NCI-H226 (cell line): ENCODE data around the gene PEX7.
"Not testable (repeated sequence)": the region's sequence is repeated elsewhere in the genome, so short reads cannot be mapped to it uniquely, and the experiment has no call there.

Source experiments
- DNase-seq: peaks from one replicate; pipeline ENCODE4 v3.0.0-alpha.2; 2015

Gene PEX7

DNA sequence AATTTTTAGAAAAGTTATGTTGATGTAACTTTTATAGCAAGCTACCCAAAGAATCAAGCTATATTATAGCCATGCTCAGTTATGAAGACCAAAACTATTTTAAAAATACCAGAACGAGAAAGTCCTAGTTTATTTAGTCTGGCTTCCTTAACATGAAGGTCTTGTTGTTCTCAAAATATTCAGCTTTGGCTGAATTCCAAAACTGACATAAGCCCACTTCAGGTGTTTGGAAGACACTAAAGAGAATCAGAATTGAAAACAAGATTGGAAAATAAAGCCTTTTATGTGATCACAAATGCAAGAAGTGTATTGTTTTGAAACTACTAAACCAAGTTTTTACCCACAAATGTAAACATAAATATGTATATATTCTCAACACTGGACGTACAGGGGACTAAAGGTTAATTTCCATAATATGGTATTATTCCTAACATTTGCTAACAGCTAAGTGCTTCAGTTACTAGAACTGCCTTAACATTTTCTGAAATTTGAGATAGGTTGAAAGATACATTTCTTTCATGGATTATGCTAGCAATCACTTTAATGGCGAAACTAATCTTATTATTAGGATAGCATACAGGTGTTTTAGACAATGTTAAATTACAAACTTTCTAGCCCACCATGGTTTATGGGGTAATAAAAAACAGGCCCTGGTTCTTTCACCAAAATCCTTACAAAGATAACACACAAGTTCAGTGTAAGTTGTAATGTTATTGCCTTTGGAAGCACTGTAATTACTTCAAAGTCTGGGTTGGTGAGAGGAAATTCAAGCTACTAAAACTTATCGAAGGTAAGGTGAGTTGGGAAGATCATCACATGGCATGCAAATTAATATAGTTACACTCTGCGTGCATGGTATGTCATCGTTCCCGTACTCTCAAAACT lies 31.7 kb upstream of the PEX7 start:
- no peak for DNase-seq

DNA sequence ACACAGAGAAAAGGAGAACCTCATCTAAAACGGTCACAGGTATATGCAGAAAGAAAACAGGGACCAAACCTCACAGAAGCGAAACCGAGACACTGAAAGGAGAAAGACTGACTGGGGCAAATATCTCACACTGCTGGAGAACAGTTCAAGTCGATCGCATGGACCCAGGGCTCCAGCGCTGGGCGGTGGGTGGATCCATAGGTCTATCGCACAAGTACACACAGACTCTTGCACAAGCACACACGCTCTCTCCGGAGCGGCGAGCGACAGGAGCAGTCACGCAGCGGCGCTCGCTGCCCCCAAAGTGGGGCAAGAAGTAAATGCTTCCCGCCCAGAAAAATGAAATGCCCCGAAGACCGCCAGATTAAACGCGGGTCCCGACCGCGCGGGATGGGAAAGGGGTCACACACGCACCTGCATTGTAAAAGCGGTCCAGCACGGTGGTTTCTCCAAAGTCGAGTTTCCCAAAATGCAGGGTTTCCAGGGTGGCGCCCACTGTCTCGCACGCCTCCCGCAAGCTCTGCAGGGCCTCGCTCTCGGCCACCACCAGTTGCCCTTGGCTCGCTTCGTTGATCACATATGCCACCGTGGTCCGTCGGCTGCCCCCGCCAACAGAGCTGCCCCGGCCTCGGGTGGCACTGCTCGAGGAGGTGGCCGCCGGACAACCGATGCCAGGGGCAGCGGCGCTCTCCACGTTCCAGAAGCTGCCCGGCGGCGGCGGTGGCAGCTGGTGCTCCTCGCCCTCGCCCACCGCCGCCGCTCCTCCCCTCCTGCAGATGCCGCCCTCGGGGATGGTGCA lies 30.9 kb upstream of the PEX7 start:
- DNase-seq: peak; percentile 24

DNA sequence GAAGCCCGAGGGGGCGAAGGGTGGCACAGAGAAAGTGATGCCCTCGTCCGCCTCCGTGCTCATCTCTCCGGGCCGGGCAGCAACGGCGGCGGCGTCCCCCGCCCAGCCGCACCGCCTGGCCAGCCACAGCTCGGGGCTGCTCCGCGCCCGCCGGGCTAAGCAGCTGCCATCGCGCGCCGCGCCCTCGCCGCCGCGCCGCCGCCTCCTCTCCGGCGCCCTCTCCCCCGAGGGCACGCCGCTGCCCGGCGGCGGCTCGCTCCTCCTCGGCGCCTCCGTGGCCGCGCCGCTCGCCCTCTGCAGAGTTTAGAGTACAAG lies 30.3 kb upstream of the PEX7 start:
- no peak for DNase-seq

DNA sequence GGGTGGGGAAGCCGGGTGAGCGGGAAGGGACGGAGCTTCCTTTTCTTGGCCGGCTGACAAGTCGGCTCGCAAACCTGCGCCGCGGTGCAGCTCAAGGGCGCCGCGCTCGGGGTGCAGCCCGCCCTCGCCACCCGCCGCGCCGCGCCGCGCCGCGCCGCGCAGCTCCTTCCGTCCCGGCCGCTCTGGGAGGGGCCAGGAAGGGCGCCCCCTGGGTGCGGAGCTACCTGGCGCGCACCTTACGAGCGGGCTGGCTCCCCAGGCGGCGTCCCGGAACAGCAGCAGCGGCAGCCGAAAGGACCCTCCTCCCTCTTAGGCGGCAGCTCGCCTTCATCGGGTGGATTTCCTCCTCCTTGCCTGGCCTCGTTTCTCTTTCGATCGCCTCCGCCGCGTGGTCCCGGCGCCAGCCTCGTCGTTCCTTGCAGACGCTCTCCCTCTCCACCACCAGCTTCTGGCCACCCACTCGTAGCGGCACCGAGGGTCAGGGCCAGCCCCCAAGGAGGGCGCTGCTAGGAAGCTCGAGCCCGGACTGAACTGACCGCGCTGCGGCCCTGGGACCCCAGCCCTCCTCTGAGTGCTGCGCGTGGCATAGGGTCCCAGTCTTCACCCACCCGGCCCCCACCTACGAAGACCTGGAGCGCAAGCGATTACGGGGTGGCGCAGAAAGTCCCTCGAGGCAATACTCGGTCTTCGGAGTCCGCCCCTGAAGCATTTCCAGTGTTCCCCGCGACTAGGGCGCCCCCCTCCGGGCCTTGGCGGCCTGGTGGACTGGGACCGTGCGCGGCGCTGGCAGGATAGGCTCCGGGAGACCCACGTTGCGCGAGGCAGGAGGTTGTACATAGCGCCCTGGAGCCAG lies 29.8 kb upstream of the PEX7 start, which contains the start of gene MAP3K5:
Gene MAP3K5, minus strand, starts transcription at position 68 of the 853 bp plus-strand sequence. CDS start 320 bp downstream, outside the sequence.
- peak; percentile 88 for DNase-seq

DNA sequence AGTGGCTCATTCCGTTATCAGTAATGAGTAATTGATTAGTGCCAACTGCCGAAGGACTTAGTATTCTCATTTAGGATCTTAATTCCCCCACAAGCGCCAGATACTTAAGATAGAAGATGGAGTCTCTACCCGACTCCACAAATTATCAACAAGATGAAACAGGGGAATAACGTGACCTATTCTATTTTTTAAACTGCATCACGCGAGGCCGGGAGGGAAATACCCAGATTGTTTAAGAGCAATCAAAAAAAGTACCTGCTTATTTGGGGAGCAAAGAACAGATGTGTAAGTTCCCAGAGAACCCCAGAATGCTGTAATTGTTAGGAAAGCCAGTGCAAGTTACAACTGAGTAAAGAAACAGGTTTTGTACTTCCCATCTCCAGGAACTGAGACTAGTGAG lies 29.0 kb upstream of the PEX7 start:
- no peak for DNase-seq

DNA sequence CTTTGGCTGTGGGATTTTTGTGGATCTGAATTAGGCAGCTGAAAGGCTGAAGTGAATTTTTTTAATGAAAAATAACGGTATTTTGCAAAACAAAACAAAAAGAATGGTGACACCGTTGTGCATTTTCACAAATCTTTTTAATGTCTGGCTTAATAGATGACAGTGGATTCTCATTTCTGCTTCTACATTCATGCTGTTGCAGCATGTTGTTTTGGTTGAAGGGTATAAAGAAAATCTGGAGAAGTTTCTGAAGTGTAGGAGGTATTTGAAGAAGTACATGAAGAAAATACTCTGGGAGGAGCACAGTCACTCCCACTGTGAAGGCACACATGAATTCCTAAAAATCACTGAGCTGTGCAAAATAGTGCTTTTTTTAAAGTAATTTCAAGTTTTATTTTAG lies 27.0 kb upstream of the PEX7 start:
- no peak for DNase-seq

DNA sequence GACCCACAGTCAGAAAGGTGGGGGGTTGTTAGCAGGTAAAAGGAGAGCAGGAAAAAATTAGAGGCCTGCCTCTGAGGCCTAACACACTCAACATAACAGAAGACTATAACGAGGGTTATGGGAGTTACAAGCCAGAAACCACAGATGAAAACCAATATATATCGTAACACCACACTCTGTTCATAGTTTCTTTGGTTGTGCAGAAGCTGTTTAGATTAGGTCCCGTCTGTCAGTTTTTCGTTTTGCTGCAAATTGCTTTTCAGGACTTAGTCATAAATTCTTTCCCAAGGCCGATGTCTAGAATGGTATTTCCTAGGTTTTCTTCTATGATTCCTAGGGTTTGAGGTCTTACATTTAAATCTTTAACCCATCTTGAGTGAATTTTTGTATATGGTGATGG lies 26.4 kb upstream of the PEX7 start:
- no peak for DNase-seq

DNA sequence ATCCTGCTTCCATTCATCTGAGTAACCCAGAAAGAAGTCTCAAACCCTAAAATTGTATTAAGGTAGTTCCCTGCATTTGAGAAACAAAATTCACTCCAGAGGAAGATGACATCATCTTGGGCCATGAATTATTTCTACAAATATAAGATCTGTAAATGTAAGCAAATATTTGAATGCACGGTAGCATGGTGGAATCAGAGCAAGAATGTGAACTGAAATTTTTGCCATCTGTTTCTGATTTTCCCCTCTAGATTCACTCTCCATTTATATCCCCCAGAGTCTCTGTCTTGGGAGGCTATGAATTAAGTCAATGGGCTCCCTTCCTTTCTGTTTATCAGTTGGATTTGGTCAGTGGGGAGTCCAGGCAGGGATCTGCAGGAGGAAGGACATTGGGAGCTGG lies 24.3 kb upstream of the PEX7 start:
- DNase-seq: peak; percentile 44

DNA sequence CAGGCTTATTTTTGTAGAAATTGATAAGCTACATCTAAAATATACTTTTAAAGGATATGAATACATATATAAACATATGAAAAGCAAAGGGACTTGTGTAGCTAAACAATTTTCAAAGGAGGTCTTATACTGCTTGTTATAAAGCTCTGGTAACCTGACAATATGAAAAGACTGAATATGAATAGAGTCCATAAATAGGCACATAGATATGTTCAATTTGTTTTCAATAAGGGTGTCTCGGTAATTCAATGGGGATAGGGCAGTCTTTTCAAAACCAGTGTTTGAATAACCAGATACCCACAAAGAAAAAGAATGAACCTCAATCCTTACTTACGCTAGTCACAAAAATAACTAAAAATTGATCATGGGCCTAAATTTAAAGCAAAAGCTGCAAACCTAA lies 20.8 kb upstream of the PEX7 start:
- no peak for DNase-seq

DNA sequence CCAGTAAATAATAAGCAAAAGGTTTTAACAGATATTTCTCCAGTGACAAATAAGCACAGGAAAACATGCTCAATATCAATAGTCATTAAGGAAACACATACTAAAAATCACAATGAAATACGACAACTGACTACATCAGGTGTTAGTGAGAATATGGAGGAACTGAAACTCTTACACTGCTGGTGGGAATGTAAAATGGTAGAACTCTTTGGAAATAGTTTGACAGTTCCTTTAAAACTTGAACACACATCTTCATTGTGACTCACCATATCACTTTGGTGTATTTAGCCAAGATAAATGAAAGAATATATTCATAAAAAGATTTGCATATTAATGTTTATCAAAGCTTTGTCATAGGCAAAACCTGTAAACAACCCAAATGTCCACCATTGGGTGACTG lies 18.8 kb upstream of the PEX7 start:
- DNase-seq: no peak

DNA sequence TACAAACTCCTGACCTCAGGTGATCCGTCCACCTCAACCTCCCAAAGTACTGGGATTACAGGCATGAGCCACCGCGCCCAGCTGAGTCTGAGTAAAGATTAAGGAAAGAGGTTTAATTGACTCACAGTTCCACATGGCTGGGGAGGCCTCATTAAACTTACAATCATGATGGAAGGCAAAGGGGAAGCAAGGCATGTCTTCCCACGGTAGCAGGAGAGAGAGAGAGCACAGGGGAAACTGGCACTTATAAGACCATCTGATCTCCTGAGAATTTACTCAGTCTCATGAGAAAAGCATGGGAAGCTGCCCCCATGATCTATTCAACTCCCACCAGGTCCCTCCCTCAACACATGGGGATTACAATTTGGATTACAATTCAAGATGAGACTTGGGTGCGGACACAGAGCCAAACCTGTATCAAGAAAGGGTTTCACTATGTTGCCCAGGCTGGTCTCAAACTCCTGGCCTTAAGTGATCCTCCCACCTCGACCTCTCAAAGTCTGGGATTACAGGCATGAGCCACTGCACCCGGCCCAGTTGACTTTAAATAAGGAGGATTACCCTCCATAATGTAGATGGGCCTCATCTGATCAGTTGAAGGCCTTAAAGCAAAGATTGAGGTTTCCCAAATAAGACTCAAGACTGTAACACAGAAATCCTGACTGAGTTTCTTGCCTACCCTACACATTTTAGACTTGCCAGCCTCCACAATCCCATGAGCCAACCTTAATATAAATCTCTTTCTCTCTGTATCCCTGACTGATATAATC lies 13.1 kb upstream of the PEX7 start:
- no peak for DNase-seq

DNA sequence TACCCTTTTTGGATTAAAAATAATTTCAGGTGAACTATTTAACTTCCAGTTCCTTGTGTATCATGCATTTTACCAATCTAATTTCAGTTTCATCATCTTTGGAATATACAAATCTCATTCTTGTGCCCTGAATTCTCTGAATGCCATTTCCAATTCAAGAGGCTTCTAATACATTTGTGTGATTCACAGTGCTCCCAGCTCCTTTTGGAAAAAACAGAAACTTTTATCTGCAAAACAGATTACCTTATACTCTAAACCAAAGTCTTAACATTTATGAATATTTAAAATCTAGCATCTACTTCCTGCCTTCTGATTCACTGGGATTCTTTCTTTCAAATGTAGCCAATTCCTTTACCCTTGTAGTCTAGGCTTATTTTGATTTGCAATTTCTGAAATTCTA lies 11.1 kb upstream of the PEX7 start:
- DNase-seq: peak; percentile 37

DNA sequence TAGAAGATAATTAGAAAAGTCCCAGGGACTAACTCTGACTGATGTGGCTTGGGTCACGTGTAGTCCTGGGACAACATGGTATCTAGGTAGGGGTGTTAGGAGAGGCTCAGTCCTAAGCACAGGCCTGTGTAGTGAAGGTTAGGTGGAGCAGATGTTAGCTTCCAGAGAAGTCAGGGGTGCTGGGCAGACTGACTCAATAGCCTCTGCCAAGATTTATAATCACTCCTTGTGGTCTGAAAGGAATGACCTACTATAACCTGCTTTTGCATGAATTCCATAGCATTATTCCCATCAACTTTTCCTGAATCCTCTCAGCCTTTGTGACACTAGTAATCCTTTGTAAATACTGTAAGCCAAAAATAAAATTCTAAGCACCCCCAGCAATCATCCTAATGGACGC lies 10.2 kb upstream of the PEX7 start:
- DNase-seq: peak; percentile 70

DNA sequence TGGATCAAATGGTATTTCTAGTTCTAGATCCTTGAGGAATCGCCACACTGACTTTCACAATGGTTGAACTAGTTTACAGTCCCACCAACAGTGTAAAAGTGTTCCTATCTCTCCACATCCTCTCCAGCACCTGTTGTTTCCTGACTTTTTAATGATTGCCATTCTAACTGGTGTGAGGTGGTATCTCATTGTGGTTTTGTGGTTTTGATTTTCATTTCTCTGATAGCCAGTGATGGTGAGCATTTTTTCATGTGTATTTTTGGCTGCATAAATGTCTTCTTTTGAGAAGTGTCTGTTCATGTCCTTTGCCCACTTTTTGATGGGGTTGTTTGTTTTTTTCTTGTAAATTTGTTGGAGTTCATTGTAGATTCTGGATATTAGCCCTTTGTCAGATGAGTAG lies 6.8 kb upstream of the PEX7 start:
- not testable (repeated sequence) for DNase-seq

DNA sequence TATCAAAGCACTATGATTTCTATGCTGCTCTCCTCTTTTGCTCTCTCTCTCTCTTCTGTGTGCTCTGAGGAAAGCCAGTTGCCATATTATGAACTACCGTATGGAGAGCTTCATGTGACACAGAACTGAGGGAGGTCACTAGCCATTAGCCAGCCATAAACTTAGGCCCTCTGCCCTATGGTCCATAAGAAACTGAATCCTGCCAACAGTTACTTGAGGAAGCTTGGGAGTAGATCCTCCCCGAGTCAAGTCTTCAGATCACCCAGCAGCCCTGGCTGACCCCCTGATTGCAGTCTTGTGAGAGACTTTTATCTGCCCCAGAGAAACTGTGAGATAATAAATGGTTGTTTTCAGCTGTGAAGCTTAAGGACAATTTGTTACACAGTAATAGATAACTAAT lies 5.7 kb upstream of the PEX7 start:
- no peak for DNase-seq

DNA sequence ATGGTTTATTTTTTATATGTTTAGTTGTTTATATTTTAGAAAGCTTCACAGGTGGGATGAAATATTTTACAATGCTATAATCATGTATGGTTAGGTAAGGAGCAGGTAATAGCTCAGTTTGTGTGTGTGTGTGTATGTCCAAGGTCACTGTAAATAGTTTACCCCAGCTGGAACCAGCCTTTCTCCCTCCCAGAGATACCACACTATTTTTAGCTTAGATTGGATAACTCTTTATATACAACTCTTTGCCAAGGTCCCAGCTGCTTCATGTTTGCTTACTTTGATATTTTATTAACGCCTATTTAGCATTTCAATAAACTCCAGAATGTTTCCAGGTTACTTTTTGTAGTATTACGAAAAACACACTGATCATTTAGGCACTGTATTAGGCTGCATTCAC lies 1.8 kb upstream of the PEX7 start:
- DNase-seq: no peak

DNA sequence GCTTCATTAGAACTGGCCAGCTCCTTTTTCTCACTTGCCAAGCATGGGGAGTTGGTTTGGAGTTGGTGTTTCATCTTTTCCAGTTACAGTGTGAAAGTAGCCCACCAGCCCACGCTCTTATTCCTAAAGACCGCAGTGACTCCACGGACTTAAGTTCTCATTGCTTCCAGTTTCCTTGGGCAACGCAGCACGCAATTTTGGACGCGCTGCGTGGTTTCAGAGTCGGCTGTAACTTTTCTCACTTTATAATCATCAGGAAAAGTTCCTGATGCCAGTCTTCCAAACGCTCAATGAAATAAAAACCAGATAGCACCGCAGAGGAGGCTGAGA lies 381 bp upstream of the PEX7 start:
- DNase-seq: no peak

DNA sequence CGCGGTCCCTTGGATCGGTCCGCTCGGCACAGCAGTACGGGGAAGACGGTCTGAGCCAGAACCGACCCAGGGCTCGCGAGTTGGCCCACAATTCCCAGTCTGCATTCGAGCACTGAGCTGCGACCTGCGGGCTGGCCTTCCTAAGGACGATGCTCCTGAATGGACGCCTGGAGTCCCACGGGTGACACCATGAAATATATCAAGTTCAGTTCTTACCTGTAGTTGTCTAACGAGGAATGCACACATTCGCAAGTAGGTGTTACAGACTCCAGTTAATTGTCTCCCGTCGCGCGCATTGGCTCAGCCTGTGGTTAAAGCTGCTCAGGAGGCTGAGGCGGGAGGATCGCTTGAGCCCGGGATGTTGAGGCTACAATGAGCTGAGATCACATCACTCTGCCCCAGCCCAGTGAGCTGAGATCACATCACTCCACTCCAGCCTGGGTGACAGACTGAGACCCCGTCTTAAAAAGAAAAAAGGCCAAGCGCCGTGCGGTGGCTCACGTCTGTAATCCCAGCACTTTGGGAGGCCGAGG lies 802 bp downstream of the PEX7 start:
- no peak for DNase-seq

DNA sequence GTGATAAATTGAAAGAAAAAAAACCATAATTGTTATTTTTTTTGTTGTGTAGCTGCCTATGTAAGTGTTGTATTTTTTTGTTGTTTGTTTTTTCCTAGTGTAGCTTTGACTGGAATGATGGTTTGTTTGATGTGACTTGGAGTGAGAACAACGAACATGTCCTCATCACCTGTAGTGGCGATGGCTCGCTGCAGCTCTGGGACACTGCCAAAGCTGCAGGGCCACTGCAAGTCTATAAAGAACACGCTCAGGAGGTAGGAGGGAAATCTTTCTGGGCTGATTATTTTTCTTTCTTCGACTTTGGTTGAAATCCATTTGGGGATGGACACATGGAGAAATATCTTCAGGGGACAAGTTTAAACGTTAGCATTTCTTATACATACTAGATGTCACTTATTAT lies 3.8 kb downstream of the PEX7 start:
- no peak for DNase-seq

DNA sequence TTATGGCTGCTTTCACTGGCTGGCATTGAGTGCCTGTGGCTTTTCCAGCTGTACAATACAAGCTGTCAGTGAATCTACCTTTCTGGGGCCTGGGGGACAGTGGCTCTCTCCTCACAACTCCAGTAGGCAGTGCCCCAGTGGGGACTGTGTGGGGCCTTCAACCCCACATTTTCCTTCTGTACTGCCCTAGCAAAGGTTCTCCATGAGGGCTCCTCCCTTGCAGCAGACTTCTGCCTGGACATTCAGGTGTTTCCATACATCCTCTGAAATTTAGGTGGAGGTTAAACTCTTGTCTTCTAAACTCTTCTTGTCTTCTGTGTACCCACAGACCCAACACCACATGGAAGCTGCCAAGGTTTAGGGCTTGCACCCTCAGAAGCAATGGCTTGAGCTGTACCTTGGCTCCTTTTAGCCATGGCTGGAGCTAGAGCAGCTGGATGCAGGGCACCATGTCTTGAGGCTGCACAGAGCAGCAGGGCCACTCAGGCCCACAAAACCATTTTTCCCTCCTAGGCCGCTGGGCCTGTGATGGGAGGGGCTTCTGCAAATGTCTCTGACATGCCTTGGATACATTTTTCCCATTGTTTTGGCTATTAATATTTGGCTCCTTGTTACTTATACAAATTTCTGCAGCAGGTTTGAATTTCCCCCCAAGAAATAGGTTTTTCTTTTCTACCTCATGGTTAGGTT lies 9.6 kb downstream of the PEX7 start:
- no peak for DNase-seq

DNA sequence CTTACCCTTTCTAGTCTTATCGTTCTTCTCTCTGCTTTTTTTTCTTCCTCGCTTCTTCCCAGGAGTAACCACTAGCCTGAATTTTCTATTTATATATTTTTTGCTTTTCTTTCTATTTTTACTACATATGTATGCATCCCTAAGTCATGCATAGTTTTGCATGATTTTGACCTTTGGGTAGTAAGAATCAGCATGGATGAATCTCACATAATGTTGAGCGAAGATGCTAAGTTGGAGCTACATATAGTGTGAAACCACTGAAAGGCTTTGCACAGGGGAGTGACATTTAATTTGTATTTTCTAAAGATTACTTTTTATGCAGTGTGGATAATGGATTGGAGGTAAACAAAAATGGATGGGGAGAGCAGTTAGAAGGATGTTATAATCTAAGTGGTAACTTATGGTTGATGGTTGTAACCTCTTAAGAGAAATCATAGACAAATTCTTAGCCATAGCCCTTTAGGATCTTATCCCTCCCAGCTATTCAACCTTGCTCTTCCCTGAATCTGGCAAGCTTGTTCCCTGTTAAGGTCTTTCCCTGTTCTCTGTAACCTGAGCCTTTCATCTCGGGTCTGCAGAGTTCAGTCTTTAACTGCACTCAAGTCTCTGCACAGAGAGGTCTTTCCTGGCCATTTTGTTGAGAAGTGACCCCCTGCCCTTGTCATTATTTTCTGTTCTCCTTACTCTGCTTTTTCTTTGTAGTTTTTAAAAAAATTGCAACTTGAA lies 18.0 kb downstream of the PEX7 start:
- DNase-seq: no peak
